Measurements from ENCODE around the gene ZNF319.
"Not testable (repeated sequence)": the region's sequence is repeated elsewhere in the genome, so short reads cannot be mapped to it uniquely, and the experiment has no call there.

The ZNF319 gene

DNA sequence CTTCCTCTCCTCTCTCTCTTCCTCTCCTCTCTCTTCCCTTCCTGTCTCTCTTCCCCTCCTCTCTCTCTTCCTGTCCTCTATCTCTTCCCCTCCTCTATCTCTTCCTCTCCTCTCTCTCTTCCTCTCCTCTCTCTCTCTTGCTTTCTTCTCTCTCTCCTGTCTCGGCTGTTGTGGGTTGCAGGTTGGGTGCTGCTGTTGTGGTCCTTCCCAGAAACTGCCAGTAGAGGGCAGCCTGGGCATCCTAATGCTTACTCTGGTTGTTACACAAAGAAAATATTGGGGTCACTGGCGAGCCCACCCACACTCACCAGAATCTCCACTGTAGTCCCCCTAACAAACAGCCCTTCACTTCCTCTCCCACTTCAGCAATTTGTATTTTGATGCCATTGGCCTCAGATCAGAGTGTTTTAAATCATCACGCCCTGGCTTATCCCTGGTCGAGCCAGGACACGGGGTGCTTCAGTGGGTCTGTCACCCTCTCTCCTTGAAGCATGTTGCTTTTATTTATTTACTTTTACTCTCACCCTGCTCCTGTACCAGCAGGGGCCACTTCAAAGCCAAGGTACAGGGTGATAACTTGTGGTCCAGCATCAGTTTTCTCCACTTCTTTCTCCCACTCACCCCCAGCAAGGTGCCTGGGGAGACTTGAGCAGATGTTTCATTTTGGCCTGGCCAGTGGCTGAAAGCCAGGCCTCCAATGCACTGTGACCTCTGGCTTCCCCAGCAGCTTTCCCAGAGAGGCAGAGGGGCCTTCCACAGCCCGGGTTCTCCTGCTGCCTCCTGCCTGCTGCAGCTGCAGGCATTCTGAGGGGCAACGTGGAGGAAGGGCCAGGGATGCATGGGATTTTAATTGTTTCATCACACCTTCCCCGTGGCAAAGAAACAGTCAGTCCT lies 20.4 kb upstream of the ZNF319 start:
- peak; percentile 73 for DNase-seq

DNA sequence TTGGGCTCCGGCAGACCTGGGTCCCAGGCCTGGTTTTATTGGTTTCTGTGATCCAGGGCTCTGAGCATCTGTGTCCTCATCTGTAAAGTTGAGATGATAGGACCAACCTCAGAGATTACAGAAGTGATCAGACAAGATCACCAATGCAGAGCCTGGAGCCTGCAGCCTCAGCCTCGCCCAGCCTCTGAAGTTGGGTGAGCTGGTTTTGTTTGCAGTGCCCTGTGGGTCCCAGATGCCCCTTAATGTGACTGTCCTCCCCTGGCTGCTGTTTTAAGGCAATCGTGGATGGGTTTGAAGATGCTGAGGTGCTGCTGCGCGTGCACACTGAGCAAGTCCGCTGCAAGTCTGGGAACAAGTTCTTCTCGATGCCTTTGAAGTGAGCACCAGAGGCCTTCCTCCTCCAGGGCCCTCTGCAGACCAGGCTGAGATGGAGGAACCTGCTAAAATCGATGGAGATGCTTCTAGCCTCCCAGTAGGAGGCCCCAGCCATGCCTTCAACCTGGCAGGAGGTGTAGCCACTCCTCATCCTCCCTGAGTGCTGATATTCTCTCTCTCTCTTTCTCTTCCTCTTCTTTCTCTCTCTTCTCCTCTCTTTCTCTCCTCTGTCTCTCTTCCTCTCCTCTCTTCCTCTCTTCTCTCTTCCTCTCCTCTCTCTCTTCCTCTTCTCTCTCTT lies 19.5 kb upstream of the ZNF319 start:
- no peak for DNase-seq

DNA sequence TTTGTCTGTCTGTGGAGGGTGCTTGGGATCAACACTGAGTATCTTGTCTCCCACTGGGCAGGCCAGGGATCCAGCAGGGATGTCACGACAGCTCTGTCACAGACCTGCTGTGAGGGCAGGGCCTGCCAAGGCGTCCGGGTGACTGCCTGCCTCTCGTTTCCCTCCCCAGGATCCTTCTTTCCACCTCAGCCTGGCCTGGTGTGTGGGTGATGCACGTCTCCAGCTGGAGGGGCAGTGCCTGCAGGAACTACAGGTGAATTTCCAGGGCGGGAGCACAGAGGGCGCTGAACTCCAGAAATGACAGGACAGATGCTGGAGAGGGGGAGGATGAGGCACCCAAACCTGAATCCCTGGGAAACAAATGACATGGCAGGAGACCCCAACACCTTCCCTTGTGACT lies 18.3 kb upstream of the ZNF319 start:
- no peak for DNase-seq

GRCh38 chr16:58016840-58017446 lies 16.5 kb upstream of the ZNF319 start:
- DNase-seq: no peak

DNA sequence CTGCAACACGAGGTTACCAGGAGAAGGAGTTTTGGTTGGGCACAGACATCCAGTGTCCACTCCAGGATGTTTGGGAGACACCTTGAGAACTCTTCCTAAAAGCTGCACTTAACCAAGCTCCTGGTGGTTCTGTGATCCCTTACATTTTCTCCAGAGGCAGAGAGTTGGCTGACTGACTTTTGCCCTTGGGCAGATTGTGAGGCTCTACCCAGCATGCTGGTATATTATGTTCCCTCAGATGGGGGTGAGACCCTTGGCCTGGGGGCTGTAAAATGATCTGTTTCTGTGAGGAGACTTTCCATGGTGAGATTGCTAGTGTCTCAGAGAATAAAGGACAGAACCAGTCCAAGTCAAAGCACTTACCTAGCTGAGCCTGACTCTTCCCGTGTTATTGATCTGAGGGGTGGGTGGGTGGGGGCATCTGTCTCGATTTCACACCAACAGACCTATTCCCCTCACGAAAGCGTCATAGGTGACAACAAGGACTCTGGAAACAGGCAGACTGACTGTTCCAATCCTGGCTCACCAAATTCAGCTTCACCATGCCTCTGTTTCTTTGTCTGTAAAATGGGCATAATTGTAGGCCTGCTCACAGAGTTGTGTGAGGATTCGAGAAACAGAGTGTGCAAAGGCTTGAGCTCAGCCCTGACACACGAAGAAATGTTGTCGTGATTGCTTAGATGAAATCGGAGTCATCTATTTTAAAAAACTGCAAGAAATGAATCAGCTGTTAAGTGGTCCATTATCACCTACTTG lies 12.9 kb upstream of the ZNF319 start:
- DNase-seq: no peak

- DNase-seq: no peak
These were observed 12.0 kb upstream of the ZNF319 start for GRCh38 chr16:58012481-58012880.

- no peak for DNase-seq
These were observed 11.2 kb upstream of the ZNF319 start for GRCh38 chr16:58011652-58012051.

DNA sequence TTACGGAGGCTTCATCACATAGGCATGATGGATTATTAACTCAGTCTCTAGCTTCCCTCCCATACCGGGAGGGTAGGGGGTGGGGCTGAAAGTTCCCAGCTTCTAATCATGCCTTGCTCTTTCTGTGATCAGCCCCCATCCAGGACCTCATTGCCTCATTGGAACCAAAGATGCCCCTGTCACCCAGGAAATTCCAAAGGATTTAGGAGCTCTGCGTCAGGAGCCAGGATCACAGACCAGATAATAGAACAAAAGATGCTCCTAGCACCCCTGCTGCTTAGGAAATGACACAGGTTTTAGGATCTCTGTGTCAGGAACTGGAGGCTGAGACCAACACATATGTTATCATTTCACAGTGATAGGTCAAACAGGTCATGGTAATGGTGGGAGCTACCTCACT lies 10.4 kb upstream of the ZNF319 start:
- DNase-seq: no peak

DNA sequence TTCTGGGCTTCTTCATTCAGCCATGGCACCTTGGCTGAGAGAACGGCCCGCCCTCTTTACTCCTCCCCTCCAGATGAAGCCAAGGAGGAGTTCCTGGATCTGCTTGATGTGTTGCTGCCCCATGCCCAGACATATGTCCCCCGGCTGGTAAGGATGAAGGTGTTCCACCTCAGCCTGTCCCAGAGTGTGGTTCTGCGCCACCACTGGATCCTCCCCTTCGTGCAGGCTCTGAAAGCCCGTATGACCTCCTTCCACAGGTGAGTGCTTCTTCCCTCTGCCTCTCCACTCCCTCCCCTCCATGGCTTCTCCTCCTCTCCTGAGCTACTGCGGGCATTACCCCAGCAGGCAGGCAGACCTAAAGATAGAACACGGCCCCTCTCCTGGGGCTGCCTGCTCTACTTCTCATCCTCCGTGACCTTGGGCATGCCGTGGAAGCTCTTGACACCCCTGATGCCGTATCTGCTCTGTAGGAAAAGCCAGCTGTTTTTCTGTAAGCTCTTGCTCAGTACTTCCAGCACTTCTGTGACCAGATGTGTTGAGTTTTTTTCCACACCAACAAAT lies 9.5 kb upstream of the ZNF319 start:
- DNase-seq: no peak

DNA sequence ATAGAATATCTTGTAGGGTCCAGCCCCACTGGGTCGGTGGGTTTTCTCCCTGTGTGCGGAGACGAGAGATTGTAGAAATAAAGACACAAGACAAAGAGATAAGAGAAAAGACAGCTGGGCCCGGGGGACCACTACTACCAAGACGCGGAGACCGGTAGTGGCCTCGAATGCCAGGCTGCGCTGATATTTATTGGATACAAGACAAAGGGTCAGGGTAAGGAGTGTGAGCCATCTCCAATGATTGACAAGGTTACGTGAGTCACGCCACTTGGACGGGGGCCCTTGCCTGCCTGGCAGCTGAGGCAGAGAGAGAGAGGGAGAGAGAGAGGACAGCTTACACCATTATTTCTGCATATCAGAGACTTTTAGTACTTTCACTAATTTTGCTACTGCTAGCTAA lies 4.3 kb upstream of the ZNF319 start:
- DNase-seq: not testable (repeated sequence)

DNA sequence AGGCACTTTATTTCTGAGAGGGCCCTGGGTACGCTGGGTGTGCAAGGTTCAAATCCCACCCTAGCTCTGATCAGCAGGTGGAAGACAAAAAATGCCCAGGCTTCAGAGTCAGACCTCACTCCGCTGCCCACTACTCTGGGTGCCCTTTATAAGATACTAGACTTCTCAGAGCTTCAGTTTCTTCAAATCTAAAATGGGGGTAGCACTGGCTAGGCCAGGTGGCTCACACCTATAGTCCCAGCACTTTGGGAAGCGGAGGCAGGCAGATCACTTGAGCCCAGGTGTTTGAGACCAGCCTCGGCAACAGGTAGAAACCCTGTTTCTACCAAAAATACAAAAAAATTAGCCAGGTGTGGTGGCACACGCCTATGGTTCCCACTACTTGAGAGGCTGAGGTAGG lies 2.5 kb upstream of the ZNF319 start:
- no peak for DNase-seq

- DNase-seq: no peak
These were observed 1.9 kb upstream of the ZNF319 start for GRCh38 chr16:58002416-58002800.

- no peak for DNase-seq
These were observed 1.4 kb upstream of the ZNF319 start for GRCh38 chr16:58001781-58002415.

DNA sequence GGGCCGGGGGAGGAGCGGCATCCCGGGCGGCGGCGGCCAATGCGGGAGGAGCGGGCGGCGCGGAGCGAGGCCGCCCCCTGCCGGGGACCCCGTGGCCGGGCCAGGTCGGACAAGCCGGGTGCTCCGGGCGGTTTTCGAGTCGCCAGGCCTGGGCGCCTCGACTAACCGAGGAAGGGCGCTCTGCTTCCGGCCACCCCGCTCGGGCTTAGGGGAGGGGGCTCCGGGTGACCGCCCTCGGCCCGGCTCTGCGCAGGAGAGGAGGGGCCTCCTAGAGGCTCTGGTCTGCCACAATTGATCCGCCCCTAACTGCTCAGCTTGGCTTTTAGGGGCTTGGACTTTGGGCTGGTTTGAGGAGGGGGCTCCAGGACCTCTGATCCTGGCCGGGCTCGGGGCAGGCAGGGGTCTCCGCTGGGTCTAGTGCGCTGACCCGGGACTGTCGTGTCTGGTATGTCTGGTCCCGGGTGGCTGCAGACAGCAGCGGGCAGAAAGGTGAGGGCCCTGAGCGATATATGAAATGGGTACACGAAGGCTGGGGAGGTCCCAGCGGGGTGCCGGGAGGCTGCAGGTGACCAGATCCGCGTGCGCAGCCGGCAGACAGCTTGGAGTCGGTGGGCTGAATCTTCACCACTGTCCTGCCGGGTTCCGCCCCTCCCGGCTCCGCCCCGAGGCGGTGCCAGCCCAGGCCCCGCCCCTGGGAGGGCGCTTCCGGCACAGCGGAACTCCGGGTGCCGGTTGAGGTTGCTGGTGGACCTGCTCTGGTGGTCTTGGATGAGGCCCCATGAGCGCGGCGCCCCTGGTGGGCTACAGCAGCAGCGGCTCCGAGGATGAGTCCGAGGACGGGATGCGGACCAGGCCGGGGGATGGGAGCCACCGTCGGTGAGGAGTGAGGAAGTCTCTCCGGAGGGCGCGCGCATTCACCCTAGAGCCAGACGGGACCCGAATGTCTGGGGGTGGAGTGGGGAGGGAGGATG lies 519 bp upstream of the ZNF319 start, which contains the start of gene USB1:
USB1 (plus strand) TSS at position 702 of the 971 bp plus-strand sequence; CDS start at position 779, 77 bp downstream.
- peak; percentile 90 for DNase-seq

DNA sequence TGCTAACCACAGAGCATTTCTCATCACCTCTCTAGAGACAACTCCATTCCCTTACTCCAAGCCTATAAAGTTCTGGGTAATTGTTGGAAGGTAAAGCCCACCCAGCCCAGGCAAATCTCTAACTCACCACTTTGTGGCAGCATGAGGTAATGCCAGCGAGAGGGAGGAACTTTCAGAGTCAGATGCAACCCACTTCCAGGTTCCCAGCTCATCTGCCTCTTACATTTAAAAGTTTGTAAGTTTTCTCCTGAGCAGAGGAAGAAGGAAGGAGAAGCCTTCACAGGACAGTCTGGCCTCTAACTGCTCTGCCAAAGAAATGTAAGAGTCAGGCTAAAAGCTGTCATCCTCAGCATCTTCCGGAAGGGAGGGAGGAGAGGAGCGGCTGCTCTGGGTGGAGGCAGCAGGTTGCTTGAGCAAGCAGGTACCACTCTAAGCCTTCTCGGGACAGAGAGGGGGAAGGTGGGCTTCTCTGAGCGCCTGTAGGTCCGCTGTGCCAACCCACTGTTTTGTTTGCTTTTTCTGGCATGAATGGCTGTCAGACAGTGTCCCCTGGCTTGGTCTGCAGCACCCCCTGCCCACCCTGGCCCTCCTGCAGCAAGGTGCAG lies 1.0 kb downstream of the ZNF319 start:
- DNase-seq: peak; percentile 31

- no peak for DNase-seq
These were observed 1.5 kb downstream of the ZNF319 start for GRCh38 chr16:57998992-57999365.

DNA sequence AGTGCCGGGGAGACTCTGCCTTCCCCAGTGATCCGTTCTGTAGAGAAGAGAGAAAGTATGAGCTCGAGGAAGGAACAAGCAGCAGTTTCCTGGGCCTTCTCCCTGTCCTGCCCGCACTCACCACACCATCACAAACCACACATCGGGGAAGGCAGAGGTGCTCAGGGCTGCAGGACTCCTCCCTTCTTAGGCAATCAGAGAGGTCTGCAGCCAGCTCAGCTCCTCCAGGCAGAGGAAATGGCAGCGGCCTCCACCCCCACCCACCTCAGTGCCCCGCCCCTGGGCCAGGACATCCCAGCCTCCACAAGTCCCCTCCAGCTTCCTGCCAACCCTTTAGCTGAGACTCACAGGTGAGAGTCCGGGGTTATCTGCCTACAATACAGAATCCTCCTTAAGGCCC lies 2.0 kb downstream of the ZNF319 start:
- DNase-seq: peak; percentile 56

DNA sequence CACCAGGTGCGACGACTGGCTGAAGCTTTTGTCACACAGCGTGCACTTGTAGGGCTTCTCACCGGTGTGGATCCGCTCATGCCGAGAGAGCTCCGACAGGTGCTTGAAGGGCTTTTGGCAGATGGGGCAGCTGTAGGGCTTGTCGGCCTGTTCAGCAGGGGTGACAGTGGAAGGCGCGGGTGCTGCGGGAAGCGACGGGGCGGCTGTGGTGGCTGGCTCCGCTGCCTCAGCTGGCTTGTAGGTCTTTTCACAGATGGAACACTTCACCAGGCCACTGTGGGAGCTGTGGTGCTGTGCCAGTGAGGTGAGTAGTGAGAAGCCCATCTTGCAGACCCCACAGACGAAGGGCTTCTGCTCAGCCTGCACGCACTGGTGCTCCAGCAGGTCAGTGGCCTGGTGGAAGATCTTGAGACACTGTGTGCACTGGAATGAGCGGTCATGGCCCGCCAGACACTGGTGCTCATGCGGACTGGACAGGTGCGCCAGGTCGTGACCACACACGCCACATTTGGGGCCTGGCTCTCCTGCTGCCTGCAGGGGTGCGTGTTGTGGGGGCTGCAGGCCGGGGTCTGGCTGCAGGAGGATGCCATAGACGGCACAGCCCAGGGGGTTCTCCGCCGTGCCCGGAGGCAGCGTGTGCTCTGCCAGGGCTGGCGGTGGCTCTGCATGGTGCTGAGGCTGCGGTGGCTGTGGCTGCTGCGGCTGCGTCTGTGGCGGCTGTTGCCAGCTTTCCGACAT lies 2.8 kb downstream of the ZNF319 start:
- DNase-seq: no peak

- DNase-seq: no peak
These were observed 3.3 kb downstream of the ZNF319 start for GRCh38 chr16:57997176-57997527.
